Prostate gland (tissue), 2 donors: Measurements from ENCODE around the gene ITGAL.

ENCODE experiments used
- CTCF ChIP-seq, 4 experiments: fragments of 200-600 bp in 2 of 4; fragments of 450-650 bp in 2 of 4; sonication (generic) in 2 of 4; IDR thresholded peaks; 1 replicate in 3 of 4; 2 replicates in 1 of 4; pipeline ENCODE4 v1.5.1; 2016 to 2019; ENCODE audit warnings: antibody characterized with exemption in 4 of 4, mild to moderate bottlenecking in 2 of 4, moderate library complexity in 2 of 4
- POLR2A ChIP-seq: fragments of 450-650 bp; IDR thresholded peaks from one replicate; pipeline ENCODE4 v1.6.1; 2016; ENCODE audit warnings: antibody characterized with exemption, mild to moderate bottlenecking
- POLR2AphosphoS5 ChIP-seq: sonication (generic); formaldehyde crosslinking; IDR thresholded peaks from one replicate; pipeline ENCODE4 v1.6.1; 2017; ENCODE audit warnings: antibody characterized with exemption

- no peak for TF ChIP-seq POLR2AphosphoS5
- no peak for TF ChIP-seq CTCF (IDR thresholded peaks at IDR 0.05)
- no peak for TF ChIP-seq POLR2A
These were observed 26.7 kb downstream of the ITGAL start for GRCh38 chr16:30499284-30499683.
